ENCODE results near the gene PITX3.
"Not testable (repeated sequence)": the region's sequence is repeated elsewhere in the genome, so short reads cannot be mapped to it uniquely, and the experiment has no call there.

Gene PITX3

GRCh38 chr10:102255404-102255803 lies 14.1 kb upstream of the PITX3 start:
- DNase-seq (ENCODE audit: low read depth) = no peak

GRCh38 chr10:102254426-102254825 lies 13.1 kb upstream of the PITX3 start:
- no peak for DNase-seq (ENCODE audit: low read depth)

GRCh38 chr10:102252508-102252907 lies 11.2 kb upstream of the PITX3 start:
- DNase-seq (ENCODE audit: low read depth) = not testable (repeated sequence)

GRCh38 chr10:102247734-102248133 lies 6.4 kb upstream of the PITX3 start:
- DNase-seq (ENCODE audit: low read depth) = no peak

GRCh38 chr10:102246261-102246660 lies 4.9 kb upstream of the PITX3 start:
- DNase-seq (ENCODE audit: low read depth) = no peak

- no peak for DNase-seq (ENCODE audit: low read depth)
Observed at GRCh38 chr10:102245932-102246251, 4.6 kb upstream of the PITX3 start.

- DNase-seq (ENCODE audit: low read depth) = peak; percentile 65
Observed at GRCh38 chr10:102245082-102245931, 4.0 kb upstream of the PITX3 start, which contains the start of gene GBF1. GBF1 (plus strand) TSS chr10:102245532; CDS start chr10:102258939, 13,407 bp downstream.

GRCh38 chr10:102243309-102243708 lies 2.0 kb upstream of the PITX3 start:
- DNase-seq (ENCODE audit: low read depth) = no peak

GRCh38 chr10:102242118-102242485 lies 790 bp upstream of the PITX3 start:
- DNase-seq (ENCODE audit: low read depth) = no peak

GRCh38 chr10:102241032-102241443 lies 274 bp downstream of the PITX3 start:
- no peak for DNase-seq (ENCODE audit: low read depth)

GRCh38 chr10:102240467-102241031 lies 763 bp downstream of the PITX3 start:
- no peak for DNase-seq (ENCODE audit: low read depth)

- DNase-seq (ENCODE audit: low read depth) = no peak
Observed at GRCh38 chr10:102237711-102238252, 3.5 kb downstream of the PITX3 start.

- DNase-seq (ENCODE audit: low read depth) = no peak
Observed at GRCh38 chr10:102236006-102236405, 5.3 kb downstream of the PITX3 start.

- no peak for DNase-seq (ENCODE audit: low read depth)
Observed at GRCh38 chr10:102235598-102235920, 5.8 kb downstream of the PITX3 start.

- DNase-seq (ENCODE audit: low read depth) = no peak
Observed at GRCh38 chr10:102234888-102235597, 6.3 kb downstream of the PITX3 start.

- DNase-seq (ENCODE audit: low read depth) = no peak
Observed at GRCh38 chr10:102233997-102234396, 7.3 kb downstream of the PITX3 start.

GRCh38 chr10:102231357-102232318 lies 9.7 kb downstream of the PITX3 start:
- DNase-seq (ENCODE audit: low read depth) = peak; percentile 35

- no peak for DNase-seq (ENCODE audit: low read depth)
Observed at GRCh38 chr10:102230861-102231356, 10.4 kb downstream of the PITX3 start.

GRCh38 chr10:102230264-102230860 lies 10.9 kb downstream of the PITX3 start:
- DNase-seq (ENCODE audit: low read depth) = no peak

GRCh38 chr10:102229810-102230263 lies 11.5 kb downstream of the PITX3 start:
- peak; percentile 78 for DNase-seq (ENCODE audit: low read depth)

- no peak for DNase-seq (ENCODE audit: low read depth)
Observed at GRCh38 chr10:102227050-102227449, 14.3 kb downstream of the PITX3 start.

Data from stimulated activated CD8-positive, alpha-beta memory T cell treated with anti-CD3 and anti-CD28 coated beads, Interleukin-15, amount 100 ng/mL, for 1 hour (primary cell).